NT2/D1 (cell line): ENCODE measurements around the gene SLC26A3.
"Not testable (repeated sequence)": the region's sequence is repeated elsewhere in the genome, so short reads cannot be mapped to it uniquely, and the experiment has no call there.

Experiments used
- DNase-seq: peaks from one replicate; pipeline ENCODE4 v3.0.0-alpha.2; 2011; ENCODE audit warnings: low read depth, low spot score
- H3K27me3 ChIP-seq: 2 replicates; pipeline ENCODE4 v1.6.0; 2011; ENCODE audit warnings: mild to moderate bottlenecking; ENCODE audit not compliant: insufficient read length, insufficient read depth
- H3K36me3 ChIP-seq: 2 replicates; pipeline ENCODE4 v1.6.1; 2011; ENCODE audit warnings: mild to moderate bottlenecking, low read length, mixed read lengths; ENCODE audit not compliant: insufficient read depth, insufficient read length
- H3K4me1 ChIP-seq: 2 replicates; pipeline ENCODE4 v1.5.1; 2011; ENCODE audit not compliant: insufficient read depth, insufficient read length
- H3K4me3 ChIP-seq: 2 replicates; pipeline ENCODE4 v1.5.1; 2011; ENCODE audit warnings: low read depth; ENCODE audit not compliant: insufficient read length
- H3K9ac ChIP-seq: 2 replicates; pipeline ENCODE4 v1.6.0; 2011; ENCODE audit warnings: low read depth; ENCODE audit not compliant: insufficient read length
- H3K9me3 ChIP-seq: 2 replicates; pipeline ENCODE4 v1.5.1; 2011; ENCODE audit warnings: mild to moderate bottlenecking, low read length; ENCODE audit not compliant: insufficient read depth
- SUZ12 ChIP-seq: IDR thresholded peaks from 2 replicates; pipeline ENCODE4 v1.6.1; 2011; ENCODE audit not compliant: insufficient read length, insufficient read depth; ENCODE audit errors: extremely low read depth
- YY1 ChIP-seq: IDR thresholded peaks from 2 replicates; pipeline ENCODE4 v1.6.1; 2011; ENCODE audit not compliant: insufficient read length, insufficient read depth
- ZNF274 ChIP-seq: IDR thresholded peaks from 2 replicates; pipeline ENCODE4 v1.6.1; 2011; ENCODE audit warnings: mild to moderate bottlenecking, low read depth, low read length

Gene SLC26A3

GRCh38 chr7:107803009-107803610 is at the start of gene SLC26A3:
TSS of gene SLC26A3 (minus strand) at chr7:107803223. CDS start at chr7:107794509, 8,714 bp downstream.
- no peaks in the 10 kb centered on the region for H3K9me3 ChIP-seq
- DNase-seq, result no peak
- H3K4me1 ChIP-seq, result no peaks in the 10 kb centered on the region
- no peak within 1 kb of the TSS for H3K9ac ChIP-seq
- TF ChIP-seq SUZ12 (no peak), YY1 (no peak), ZNF274 (no peak)
- H3K4me3 ChIP-seq, result no peak within 1 kb of the TSS
- no peaks in the 10 kb centered on the region for H3K27me3 ChIP-seq
- no peaks in the 10 kb centered on the region for H3K36me3 ChIP-seq

- peaks cover 5% of the 10 kb centered on the region; the same call in 1 of the 2 replicates for H3K9me3 ChIP-seq
- no peak overlapping the region for H3K4me3 ChIP-seq
- no peak for DNase-seq
- no peaks in the 10 kb centered on the region for H3K27me3 ChIP-seq
- H3K4me1 ChIP-seq, result no peaks in the 10 kb centered on the region
- no peak overlapping the region for H3K9ac ChIP-seq
- H3K36me3 ChIP-seq, result no peaks in the 10 kb centered on the region
- TF ChIP-seq YY1, result no peak
- no peak for TF ChIP-seq SUZ12
- no peak for TF ChIP-seq ZNF274
Observed at GRCh38 chr7:107850643-107851042, 47.6 kb upstream of the SLC26A3 start.

GRCh38 chr7:107850216-107850615 is 47.2 kb upstream of the SLC26A3 start:
- Histone ChIP-seq H3K9ac (no peak overlapping the region), H3K36me3 (no peaks in the 10 kb centered on the region), H3K27me3 (no peaks in the 10 kb centered on the region), H3K4me3 (no peak overlapping the region), H3K4me1 (no peaks in the 10 kb centered on the region), H3K9me3 (peaks cover 5% of the 10 kb centered on the region; the same call in 1 of the 2 replicates)
- DNase-seq, result no peak
- no peak for TF ChIP-seq YY1
- no peak for TF ChIP-seq SUZ12
- no peak for TF ChIP-seq ZNF274

- not testable (repeated sequence) for DNase-seq, H3K9ac ChIP-seq, H3K9me3 ChIP-seq, H3K4me1 ChIP-seq, H3K4me3 ChIP-seq, H3K36me3 ChIP-seq, H3K27me3 ChIP-seq
Observed at GRCh38 chr7:107848211-107848610, 45.2 kb upstream of the SLC26A3 start.

- H3K4me3 ChIP-seq, DNase-seq, H3K27me3 ChIP-seq: not testable (repeated sequence)
Observed at GRCh38 chr7:107847836-107848175, 44.8 kb upstream of the SLC26A3 start.

GRCh38 chr7:107847168-107847835 is 44.3 kb upstream of the SLC26A3 start:
- Histone ChIP-seq H3K36me3 (no peaks in the 10 kb centered on the region), H3K9ac (no peak overlapping the region), H3K27me3 (no peaks in the 10 kb centered on the region), H3K4me1 (no peaks in the 10 kb centered on the region), H3K9me3 (peaks cover 5% of the 10 kb centered on the region; the same call in 1 of the 2 replicates), H3K4me3 (no peak overlapping the region)
- TF ChIP-seq ZNF274 (no peak), SUZ12 (no peak), YY1 (no peak)
- DNase-seq, result no peak

More at GRCh38 chr7:107847836-107848175, 44.8 kb upstream of the SLC26A3 start:
- H3K4me1 ChIP-seq, H3K9me3 ChIP-seq, H3K36me3 ChIP-seq, H3K9ac ChIP-seq: not testable (repeated sequence)

GRCh38 chr7:107846324-107846723 is 43.3 kb upstream of the SLC26A3 start:
- TF ChIP-seq ZNF274 (no peak), SUZ12 (no peak)
- H3K4me3 ChIP-seq, result no peak overlapping the region
- no peak for DNase-seq
- no peaks in the 10 kb centered on the region for H3K4me1 ChIP-seq
- no peaks in the 10 kb centered on the region for H3K36me3 ChIP-seq
- H3K9ac ChIP-seq, result no peak overlapping the region
- H3K27me3 ChIP-seq, result no peaks in the 10 kb centered on the region
- H3K9me3 ChIP-seq, result peaks cover 5% of the 10 kb centered on the region; the same call in 1 of the 2 replicates
